Hematopoietic multipotent progenitor cell (in vitro differentiated cells): ENCODE measurements around the gene GRB14. TPM values are rescaled to one million over a fixed set of nuclear protein-coding genes. Genes with fewer than 3 reads are reported as not detected.
A peak's percentile ranks its signal among the peaks of the same experiment; 100 is the strongest.
"Not testable (repeated sequence)": the region's sequence is repeated elsewhere in the genome, so short reads cannot be mapped to it uniquely, and the experiment has no call there.

Experiments used
- DNase-seq, 3 donors: peaks; one replicate each; pipeline ENCODE4 v3.0.0-alpha.2; 2011 to 2015; ENCODE audit warnings: low read depth in 2 of 3, low spot score in 2 of 3
- total RNA-seq: library from RNA; depleted of rRNA; stranded (reverse); fragments of >200 nt; gene quantifications from one replicate; pipeline ENCODE4 v1.2.3, GENCODE V29; 2012

The GRB14 gene
- total RNA-seq, 1 donor: not detected

- DNase-seq: no peak
Observed at GRCh38 chr2:164504253-164504652, 117.0 kb downstream of the GRB14 start.

- no peak for DNase-seq
Observed at GRCh38 chr2:164498836-164499235, 122.4 kb downstream of the GRB14 start.

DNA sequence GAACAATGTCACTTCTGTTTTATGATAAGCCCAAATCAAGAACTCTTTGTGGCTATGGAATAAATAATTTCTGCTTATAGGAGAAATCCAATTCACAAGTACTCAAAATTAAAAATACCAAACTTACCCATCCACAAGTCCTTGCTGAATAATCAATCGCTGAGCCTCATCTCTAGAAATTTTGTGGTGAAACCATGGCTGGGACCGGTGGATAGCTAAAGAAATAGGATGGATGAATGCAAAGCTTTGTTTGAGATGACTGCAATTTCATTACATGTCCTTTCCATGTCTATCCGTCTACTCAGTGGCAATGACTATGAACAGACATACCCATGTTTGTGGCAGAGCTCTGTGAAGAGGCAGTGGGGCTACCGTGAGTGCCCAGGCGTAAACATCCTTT, 124.4 kb downstream of the GRB14 start:
- no peak for DNase-seq

DNA sequence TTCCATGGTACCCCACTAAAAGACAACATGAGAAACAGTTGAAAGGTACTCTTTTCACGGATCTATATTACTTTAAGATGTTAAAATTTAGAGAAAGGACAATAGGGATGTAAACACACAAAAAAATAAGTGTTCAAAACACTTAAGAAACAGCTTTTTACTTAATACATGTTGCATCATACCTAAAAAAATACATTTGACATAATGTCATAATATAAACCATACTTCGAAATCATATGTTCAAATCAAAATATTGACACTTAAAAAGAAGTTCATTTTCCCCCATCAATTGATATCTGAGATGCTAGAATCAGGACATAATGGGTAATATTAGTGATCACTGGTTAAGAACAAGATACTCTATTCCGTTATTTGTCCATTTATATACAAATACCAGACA, 124.9 kb downstream of the GRB14 start:
- no peak for DNase-seq

DNA sequence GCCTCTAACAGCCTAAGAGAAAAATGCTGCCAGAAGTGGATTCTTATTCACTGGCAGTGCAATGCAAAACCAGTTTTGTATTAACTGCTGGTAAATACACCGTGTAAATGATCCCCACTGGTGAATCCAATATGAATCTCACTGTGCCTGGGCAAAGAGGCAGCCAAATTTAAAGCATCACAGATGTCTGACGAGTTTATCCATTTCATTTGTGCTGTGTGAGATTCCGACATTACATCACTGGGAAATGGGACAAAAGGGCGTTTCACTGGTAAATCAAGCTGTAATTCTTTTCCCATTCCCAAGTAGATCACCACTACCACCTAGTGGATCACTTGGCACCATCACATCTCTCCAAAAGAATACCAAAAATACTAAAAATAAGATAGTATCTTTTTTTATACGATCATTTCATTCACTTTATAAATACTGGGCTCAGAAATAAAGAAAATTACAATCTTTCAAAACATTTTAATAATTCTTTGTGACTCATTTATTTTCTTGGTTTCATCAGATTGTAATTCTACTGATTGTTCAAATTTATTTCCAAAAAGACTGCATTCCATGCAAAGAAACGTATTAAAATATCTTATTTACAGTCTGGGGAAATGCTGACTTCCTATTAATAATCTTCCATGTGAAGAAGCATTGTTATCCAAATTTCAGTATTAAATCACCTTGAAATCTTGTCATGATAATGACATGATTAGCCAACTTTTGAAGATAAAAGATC, 125.6 kb downstream of the GRB14 start:
- DNase-seq: peak in 1 of 3 donors; percentile 23

DNA sequence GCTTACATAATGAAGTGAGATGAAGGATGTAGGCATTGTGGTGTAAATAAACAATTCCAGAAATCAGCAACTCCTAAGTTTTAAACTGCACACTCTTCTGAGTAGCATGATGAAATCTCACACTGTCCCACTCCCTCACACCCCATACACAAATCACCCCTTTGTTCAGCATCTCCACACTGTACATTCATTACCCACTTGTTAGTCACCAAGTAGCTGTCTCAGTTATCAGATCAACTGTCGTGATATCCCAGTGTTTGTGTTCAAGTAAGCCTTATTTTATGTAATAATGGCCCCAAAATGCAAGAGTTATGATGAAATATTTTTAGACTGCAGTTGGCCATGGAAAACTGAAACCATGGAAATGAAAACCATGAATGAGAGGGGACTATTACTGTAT, 135.7 kb downstream of the GRB14 start:
- no peak for DNase-seq

- DNase-seq: peak in 2 of 3 donors; percentile 40 to 78
Observed at GRCh38 chr2:164479460-164479859, 141.8 kb downstream of the GRB14 start.

- DNase-seq: no peak
Observed at GRCh38 chr2:164478205-164478604, 143.1 kb downstream of the GRB14 start.

DNA sequence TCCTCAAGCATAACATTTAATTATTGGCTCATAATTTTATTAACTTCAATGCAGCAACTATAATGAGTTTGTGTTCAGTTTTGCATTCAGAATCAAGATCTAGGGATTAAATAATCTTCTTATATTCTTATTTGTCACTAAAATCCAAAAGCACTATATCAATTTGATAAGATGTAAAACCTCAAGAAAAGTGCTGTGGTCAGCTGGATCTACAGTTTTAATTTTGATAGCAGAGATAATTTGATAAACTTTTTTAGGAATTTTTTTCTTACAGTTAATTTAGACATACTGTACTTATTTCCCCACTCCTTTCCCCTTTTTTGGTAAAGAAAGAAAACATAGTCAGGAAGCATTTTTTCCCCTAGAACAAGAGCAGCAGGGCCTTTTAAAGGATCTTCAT, 146.4 kb downstream of the GRB14 start:
- no peak for DNase-seq

GRCh38 chr2:164473021-164473420, 148.3 kb downstream of the GRB14 start:
- DNase-seq: peak in 1 of 3 donors; percentile 70

DNA sequence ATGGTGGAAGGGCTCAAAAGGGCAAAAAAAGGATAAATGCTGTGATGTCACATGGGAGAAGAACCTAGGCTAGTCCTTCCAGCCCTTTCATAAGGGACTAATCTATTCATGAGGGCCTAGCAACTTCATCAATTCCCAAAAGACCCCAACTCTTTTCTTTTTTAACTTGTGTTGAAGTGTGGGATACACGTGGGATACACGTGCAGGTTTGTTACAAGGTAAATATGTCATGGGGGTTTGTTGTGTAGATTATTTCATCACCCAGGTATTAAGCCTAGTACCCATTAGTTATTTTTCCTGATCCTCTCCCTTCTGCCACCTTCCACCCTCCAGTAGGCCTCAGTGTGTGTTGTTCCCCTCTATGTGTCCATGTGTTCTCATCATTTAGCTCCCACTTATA, 156.2 kb downstream of the GRB14 start:
- not testable (repeated sequence) for DNase-seq

- DNase-seq: no peak
Observed at GRCh38 chr2:164464376-164464775, 156.9 kb downstream of the GRB14 start.

DNA sequence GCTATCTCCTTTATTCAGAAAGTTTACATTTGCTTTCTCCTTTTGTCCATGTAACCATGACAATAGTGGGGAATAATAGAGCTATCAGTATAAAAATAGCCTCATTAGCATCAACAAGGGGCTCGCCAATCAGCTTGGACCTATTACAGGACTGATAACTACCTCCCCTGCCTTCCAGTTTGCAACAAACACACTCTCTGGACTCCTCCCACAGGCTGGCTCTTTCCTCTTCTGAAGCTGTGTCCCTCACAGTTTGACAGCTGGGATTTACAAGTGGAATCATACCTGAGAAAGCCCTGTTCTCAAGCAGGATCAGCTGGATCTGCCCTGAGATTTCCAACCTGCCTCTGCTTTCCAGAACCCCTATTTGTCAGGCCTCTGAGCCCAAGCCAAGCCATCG, 162.5 kb downstream of the GRB14 start:
- DNase-seq: no peak

DNA sequence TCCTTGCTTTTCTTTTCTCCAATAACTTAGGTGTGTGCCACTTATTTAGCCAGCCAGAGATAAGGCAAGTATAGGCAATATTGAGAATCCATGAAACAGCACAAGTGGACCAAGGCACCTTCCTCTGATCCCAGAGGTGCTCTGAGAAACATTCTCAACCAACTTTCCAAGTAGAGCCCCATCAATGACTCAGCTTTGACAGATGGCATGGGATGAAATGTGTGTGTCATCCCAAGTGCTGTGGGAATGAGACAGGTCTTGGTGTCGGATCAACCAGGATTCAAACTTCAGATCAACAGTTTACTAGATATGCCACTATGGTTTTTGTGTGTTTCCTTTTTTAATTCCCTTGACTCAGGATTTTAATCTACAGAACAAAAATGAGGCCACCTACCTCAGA, 164.0 kb downstream of the GRB14 start:
- no peak for DNase-seq

- peak in 2 of 3 donors; percentile 17 to 63 for DNase-seq
Observed at GRCh38 chr2:164456619-164457018, 164.7 kb downstream of the GRB14 start.

DNA sequence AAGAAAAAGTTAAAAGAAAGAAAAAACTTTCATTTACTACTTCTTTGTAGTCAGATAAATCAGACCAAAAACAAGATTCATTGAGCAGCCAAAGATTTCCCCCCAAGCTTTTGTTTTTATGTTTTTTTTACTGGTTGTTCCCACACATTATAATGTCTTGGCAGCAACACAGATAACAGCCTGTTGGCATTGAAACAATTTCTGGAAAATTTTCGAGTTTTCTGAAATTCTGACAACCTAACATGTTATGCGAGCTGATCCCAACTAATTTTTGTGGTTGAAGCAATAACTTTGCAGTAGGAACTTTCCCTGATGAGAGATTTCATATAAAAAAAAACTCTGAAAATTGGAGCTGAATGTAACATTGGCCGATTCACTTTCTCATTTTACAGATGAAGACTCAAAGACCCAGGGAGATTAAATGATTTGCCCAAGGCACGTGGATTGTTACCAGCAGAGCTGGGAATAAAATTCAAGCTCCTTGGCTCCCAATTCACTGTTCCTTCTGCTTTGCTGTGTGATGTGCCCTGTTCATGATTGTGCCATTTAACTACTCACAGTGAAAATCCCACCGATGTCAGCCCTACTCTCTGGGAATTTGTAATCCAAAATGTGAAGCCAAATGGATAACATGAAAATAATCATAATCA, 167.5 kb downstream of the GRB14 start:
- no peak for DNase-seq

DNA sequence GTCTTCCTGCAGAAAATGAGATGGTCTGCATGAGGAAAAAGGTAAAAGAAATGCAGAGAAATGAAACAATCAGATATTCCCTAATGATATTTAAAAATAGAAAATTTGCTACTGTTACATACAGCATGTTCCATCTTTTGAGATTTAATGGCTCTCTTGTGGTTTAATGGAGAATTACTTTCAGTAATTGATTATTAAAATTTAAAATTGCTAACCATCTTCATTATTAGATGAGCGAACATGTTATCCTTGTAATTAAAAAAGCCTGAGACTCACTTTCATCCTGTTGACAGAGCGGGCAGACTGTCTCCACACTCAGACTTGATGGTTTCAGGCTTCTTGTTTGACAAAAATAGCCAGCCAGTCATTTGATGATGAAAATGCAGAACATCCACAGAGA, 171.0 kb downstream of the GRB14 start:
- DNase-seq: no peak

- no peak for DNase-seq
Observed at GRCh38 chr2:164449706-164450105, 171.6 kb downstream of the GRB14 start.

DNA sequence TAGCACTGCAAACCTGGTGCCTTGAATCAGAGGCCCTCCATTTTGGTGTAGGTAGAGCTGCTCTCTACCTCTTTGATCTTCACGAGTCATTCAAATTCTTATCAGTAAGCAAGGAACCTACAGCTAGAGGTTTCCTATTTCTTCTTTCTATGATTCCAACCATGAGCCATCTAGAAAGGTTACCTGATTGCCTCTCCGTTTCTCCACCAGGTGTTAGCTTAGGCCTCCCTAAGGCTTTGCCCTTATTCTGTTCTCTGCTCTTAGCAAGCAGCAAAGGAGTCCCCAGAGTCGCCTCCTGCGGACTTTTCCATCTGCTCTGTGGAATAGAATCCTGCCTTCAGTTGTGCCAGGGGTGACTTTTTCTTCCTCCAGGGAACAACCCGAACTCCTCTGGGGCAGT, 173.6 kb downstream of the GRB14 start:
- DNase-seq: no peak
